ENCODE measurements around the gene GOLGA6C.
"Not testable (repeated sequence)": the region's sequence is repeated elsewhere in the genome, so short reads cannot be mapped to it uniquely, and the experiment has no call there.

The GOLGA6C gene

GRCh38 chr15:75235760-75236729 is 22.1 kb upstream of the GOLGA6C start:
- TF ChIP-seq CTCF (conservative IDR thresholded peaks at IDR 0.05), result no peak
- H3K27ac ChIP-seq, result no peak overlapping the region

- no peak overlapping the region for H3K27ac ChIP-seq
- no peak for TF ChIP-seq CTCF (conservative IDR thresholded peaks at IDR 0.05)
Measured at GRCh38 chr15:75237316-75237982, 20.7 kb upstream of the GOLGA6C start.

GRCh38 chr15:75238150-75238549 is 20.0 kb upstream of the GOLGA6C start:
- TF ChIP-seq CTCF (conservative IDR thresholded peaks at IDR 0.05), result no peak
- H3K27ac ChIP-seq, result no peak overlapping the region

- not testable (repeated sequence) for H3K27ac ChIP-seq
Measured at GRCh38 chr15:75245741-75246140, 12.4 kb upstream of the GOLGA6C start.

- H3K27ac ChIP-seq, result not testable (repeated sequence)
Measured at GRCh38 chr15:75248991-75249390, 9.1 kb upstream of the GOLGA6C start.

- no peak overlapping the region for H3K27ac ChIP-seq
- TF ChIP-seq CTCF (conservative IDR thresholded peaks at IDR 0.05), result no peak
Measured at GRCh38 chr15:75249726-75250125, 8.4 kb upstream of the GOLGA6C start.

GRCh38 chr15:75251343-75251742 is 6.8 kb upstream of the GOLGA6C start:
- not testable (repeated sequence) for H3K27ac ChIP-seq

GRCh38 chr15:75252285-75252684 is 5.8 kb upstream of the GOLGA6C start:
- peak; percentile 35 for TF ChIP-seq CTCF (conservative IDR thresholded peaks at IDR 0.05)
- H3K27ac ChIP-seq, result not testable (repeated sequence)

GRCh38 chr15:75258620-75259343 is 648 bp downstream of the GOLGA6C start:
- not testable (repeated sequence) for H3K27ac ChIP-seq

GRCh38 chr15:75259873-75260272 is 1.7 kb downstream of the GOLGA6C start:
- H3K27ac ChIP-seq, result not testable (repeated sequence)

GRCh38 chr15:75273751-75274359 is 15.7 kb downstream of the GOLGA6C start:
- not testable (repeated sequence) for H3K27ac ChIP-seq
